ENCODE results near the gene PTH1R.

- no peak for TF ChIP-seq TAF1 (IDR thresholded peaks at IDR 0.05; ENCODE audit: low read depth, low read length)
- TF ChIP-seq POLR2A (IDR thresholded peaks at IDR 0.05; ENCODE audit: low read depth, low read length), result no peak
- no peak for TF ChIP-seq POLR2AphosphoS5 (IDR thresholded peaks at IDR 0.05; ENCODE audit: low read depth, low read length)
- no peak for TF ChIP-seq PAX5 (IDR thresholded peaks at IDR 0.05; ENCODE audit: insufficient read depth, low read length, severe bottlenecking)
- TF ChIP-seq SPI1 (IDR thresholded peaks at IDR 0.05; ENCODE audit: low read depth, low read length), result no peak
These were observed 48.9 kb downstream of the PTH1R start for GRCh38 chr3:46926447-46926846.
